Measurements from ENCODE around the gene ZNF714.

DNA sequence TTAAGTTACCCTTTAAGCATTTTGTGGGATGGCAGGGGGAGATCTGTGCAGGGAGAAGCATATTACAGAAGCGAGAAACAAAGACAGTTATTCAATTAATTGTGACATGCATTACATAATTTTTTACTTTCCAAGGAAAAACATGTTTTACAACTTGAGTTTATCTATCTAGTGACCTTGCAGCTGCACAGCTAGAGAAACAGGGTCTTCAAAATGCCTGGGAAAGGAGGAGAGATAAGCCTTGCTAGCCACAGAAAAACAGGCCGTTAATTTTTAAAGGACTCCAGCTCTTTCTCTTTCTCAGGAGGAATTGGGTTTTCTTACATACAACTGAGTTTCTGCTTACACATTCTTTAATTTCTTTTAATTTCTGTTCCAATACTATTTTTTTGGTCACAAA is 45.0 kb downstream of the ZNF714 start:
- TF ChIP-seq, protein P1, sequence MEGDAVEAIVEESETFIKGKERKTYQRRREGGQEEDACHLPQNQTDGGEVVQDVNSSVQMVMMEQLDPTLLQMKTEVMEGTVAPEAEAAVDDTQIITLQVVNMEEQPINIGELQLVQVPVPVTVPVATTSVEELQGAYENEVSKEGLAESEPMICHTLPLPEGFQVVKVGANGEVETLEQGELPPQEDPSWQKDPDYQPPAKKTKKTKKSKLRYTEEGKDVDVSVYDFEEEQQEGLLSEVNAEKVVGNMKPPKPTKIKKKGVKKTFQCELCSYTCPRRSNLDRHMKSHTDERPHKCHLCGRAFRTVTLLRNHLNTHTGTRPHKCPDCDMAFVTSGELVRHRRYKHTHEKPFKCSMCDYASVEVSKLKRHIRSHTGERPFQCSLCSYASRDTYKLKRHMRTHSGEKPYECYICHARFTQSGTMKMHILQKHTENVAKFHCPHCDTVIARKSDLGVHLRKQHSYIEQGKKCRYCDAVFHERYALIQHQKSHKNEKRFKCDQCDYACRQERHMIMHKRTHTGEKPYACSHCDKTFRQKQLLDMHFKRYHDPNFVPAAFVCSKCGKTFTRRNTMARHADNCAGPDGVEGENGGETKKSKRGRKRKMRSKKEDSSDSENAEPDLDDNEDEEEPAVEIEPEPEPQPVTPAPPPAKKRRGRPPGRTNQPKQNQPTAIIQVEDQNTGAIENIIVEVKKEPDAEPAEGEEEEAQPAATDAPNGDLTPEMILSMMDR (IDR thresholded peaks at IDR 0.05) = no peak
- TF ChIP-seq EZH2 (IDR thresholded peaks at IDR 0.05) (no peak), EZH2phosphoT487 (IDR thresholded peaks at IDR 0.05) (no peak)

Measured in neural progenitor cell (in vitro differentiated cells).